ENCODE data around the gene SPAG6.

- TF ChIP-seq, protein P1, sequence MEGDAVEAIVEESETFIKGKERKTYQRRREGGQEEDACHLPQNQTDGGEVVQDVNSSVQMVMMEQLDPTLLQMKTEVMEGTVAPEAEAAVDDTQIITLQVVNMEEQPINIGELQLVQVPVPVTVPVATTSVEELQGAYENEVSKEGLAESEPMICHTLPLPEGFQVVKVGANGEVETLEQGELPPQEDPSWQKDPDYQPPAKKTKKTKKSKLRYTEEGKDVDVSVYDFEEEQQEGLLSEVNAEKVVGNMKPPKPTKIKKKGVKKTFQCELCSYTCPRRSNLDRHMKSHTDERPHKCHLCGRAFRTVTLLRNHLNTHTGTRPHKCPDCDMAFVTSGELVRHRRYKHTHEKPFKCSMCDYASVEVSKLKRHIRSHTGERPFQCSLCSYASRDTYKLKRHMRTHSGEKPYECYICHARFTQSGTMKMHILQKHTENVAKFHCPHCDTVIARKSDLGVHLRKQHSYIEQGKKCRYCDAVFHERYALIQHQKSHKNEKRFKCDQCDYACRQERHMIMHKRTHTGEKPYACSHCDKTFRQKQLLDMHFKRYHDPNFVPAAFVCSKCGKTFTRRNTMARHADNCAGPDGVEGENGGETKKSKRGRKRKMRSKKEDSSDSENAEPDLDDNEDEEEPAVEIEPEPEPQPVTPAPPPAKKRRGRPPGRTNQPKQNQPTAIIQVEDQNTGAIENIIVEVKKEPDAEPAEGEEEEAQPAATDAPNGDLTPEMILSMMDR (IDR thresholded peaks at IDR 0.05; ENCODE audit: insufficient read depth, low read length, poor library complexity, severe bottlenecking), result no peak
- TF ChIP-seq EZH2phosphoT487 (conservative IDR thresholded peaks at IDR 0.05; ENCODE audit: low read length), result no peak
Observed at GRCh38 chr10:22429981-22430421, 84.7 kb downstream of the SPAG6 start.

All from SU-DHL-6 (cell line).